GM18867 (cell line): ENCODE results near the gene RPP21.

Experiments used
- ATAC-seq: cut with Tn5 transposase; IDR thresholded peaks from one replicate; pipeline ENCODE4 v1.9.1; 2021; ENCODE audit warnings: mild to moderate bottlenecking, moderate library complexity; ENCODE audit not compliant: unreplicated experiment

RPP21 gene

GRCh38 chr6:30344868-30345671 is at the start of gene RPP21:
Gene RPP21, plus strand, starts transcription at chr6:30345156. Its CDS starts 16 bp downstream, at chr6:30345172.
- peak; percentile 88 for ATAC-seq

GRCh38 chr6:30295837-30296236 is 49.1 kb upstream of the RPP21 start:
- no peak for ATAC-seq

DNA sequence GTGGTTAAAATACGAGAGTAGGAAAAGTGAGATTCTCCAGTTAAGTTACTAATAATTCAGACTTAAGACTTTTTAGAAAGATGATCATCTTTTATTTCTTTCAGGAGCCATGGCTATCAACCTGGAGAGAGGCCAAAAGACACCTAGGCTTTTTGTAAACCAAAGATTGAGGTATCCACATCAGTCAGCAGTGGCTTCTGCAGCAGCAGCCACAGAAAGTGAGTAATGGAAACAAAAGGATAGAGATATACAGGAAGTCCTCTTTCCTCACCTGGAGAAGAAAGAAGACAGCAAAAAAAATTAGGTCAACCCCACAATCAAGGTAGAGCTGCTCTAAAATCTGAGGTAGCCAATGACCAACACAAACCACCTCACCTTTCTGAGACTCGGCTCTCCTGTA is 41.0 kb upstream of the RPP21 start:
- ATAC-seq, result no peak

- ATAC-seq, result no peak
These were observed 33.9 kb upstream of the RPP21 start for GRCh38 chr6:30311101-30311500.

DNA sequence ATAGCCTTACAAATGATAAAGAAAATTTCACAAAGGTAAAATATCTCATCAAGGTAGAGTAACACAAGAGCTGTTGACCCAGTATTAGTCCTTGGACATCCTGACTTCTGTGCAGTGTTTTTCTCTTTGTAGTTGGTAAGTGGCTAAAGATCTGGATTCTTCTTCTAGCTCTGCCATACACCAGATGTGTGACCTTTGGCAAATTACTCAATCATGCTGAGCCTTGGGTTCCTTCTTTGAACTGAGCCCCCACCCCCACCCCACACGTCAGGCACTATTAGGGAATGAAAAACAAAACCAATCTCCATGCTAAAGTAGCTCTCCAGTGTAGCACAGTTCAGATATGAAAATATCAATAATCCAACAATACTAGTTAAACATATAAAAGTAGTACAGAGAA is 33.3 kb upstream of the RPP21 start:
- ATAC-seq, result no peak

- ATAC-seq, result no peak
These were observed 32.7 kb upstream of the RPP21 start for GRCh38 chr6:30312266-30312665.

DNA sequence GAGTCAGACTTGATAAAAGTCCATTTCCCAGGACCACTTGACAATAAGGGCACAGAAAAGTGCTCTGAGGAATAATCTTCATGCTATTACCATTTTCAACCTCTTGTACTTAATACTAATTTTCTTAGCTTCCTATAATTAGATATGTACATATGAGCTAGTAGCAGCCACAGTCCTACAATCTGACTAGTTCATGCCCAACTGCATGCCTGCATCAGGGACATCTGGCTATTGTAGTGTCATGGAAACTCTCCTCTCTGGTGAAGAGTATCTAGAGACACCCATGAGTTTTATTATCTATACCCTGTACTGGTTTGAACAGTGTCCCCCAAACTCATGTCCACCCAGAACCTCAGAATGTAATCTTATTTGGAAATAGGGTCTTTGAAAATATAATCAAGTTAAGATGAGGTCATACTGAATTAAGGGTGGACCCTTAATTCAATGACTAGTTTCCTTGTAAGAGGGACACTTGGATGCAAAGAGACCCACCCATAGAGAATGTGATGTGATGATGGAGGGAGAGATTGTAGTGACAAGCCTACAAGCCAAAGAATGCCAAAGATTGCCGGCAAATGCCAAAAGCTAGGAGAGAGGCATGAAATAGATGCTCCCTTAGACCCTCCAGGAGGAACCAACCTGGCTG is 32.2 kb upstream of the RPP21 start:
- no peak for ATAC-seq

DNA sequence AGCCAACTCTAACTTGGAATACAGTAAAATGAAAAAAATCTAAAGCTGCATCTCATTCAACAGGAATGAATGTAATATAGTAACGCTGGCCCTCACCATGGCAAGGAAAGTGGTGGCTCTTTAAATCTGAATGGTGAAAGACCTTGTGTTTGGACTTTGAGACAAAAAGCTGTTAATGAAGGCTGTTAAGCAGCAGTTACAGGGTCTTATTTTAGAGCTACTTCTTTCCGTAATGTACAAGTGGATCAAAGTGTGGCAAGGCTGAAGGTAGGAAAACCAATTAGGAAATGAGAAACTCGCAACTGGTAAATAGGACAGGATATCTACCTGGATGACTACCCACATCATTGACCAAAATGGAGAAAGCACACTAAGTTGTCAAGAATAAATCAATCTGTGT is 29.8 kb upstream of the RPP21 start:
- no peak for ATAC-seq

- ATAC-seq, result no peak
These were observed 26.9 kb upstream of the RPP21 start for GRCh38 chr6:30317913-30318589.

- ATAC-seq, result no peak
These were observed 25.7 kb upstream of the RPP21 start for GRCh38 chr6:30319146-30319835.

- ATAC-seq, result no peak
These were observed 23.1 kb upstream of the RPP21 start for GRCh38 chr6:30321692-30322388.

DNA sequence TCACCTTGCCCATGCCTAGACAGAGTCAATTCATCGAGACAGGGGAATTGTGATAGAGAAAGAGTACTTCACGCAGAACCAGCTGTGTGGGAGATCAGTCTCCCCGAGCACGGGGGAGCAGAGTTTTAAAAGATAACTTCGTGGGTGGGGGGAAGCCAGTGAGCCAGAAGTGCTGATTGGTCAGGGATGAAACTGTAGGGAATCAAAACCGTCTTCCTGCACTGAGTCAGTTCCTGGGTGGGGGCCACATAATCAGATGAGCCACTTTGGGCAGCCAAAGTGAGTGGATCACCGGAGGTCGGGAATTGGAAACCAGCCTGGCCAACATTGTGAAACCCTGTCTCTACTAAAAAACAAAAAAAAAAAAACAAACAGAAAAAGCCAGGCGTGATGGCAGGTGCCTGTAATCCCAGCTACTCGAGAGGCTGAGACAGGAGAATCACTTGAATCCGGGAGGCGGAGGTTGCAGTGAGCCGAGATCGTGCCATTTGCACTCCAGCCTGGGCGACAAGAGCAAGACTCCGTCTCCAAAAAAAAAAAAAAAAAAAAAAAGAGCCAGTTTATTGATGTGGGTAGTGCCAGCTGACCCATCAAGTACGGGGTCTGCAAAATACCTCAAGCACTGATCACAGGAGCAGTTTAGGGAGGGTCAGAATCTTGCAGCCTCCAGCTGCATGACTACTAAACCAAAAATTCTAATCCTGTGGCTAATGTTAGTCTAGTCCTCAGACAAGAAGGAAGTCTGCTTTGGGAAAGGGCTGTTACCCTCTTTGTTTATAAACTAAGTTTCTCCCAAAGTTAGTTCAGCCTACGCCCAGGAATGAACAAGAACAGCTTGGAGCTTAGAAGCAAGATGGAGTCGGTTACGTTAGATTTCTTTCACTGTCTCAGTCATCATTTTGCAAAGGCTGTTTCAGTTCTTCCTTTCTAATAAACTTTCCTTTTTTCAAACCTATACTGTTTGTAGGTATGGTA is 22.1 kb upstream of the RPP21 start:
- no peak for ATAC-seq

GRCh38 chr6:30323806-30324205 is 21.1 kb upstream of the RPP21 start:
- ATAC-seq, result no peak

GRCh38 chr6:30325150-30325872 is 19.6 kb upstream of the RPP21 start:
- ATAC-seq, result peak; percentile 40

GRCh38 chr6:30325873-30326525 is 19.0 kb upstream of the RPP21 start:
- ATAC-seq, result peak; percentile 36

- peak; percentile 71 for ATAC-seq
These were observed 18.3 kb upstream of the RPP21 start, which contains the start of gene TRIM39 for GRCh38 chr6:30326526-30327231. Gene TRIM39, plus strand, starts transcription at chr6:30326927. Its CDS starts 2,391 bp downstream, at chr6:30329318.

DNA sequence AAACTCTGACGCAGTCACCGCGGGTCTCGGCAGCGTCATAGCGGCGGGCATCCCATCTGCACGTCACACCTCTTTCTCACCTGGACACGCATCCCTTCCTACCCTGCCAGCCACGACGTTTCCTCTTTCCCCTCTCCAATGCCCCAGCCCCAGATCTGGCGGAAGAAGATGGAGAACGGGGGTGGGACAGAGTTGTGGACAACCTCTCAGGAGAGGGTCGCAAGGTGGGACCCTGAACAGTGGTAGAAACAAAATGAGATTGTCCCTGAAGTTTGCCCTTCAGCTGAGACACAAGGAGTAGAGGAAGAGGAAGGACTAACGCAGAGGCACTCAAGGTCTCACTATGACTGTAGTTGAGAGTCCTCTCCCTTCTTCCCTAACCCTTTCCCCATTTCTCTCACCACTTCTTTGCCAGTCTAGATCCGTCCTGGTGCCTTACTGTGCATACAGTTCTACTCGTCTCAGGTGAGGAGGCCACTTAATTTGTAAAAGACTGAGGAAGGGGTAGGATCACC is 17.7 kb upstream of the RPP21 start:
- no peak for ATAC-seq
